Measurements from ENCODE around the gene FREM1.

- no peak for TF ChIP-seq SP1 (IDR thresholded peaks at IDR 0.05)
- no peak for TF ChIP-seq BHLHE40 (IDR thresholded peaks at IDR 0.05; ENCODE audit: borderline replicate concordance)
- no peak for TF ChIP-seq HDGF (IDR thresholded peaks at IDR 0.05; ENCODE audit: borderline replicate concordance)
- no peak for TF ChIP-seq NFRKB (IDR thresholded peaks at IDR 0.05)
- no peak for TF ChIP-seq FOXM1 (IDR thresholded peaks at IDR 0.05; ENCODE audit: borderline replicate concordance)
- TF ChIP-seq SUZ12 (IDR thresholded peaks at IDR 0.05) = no peak
- TF ChIP-seq ARNT (IDR thresholded peaks at IDR 0.05) = no peak
- no peak for TF ChIP-seq L3MBTL2 (conservative IDR thresholded peaks at IDR 0.05)
Measured at GRCh38 chr9:14752271-14752670, 158.0 kb downstream of the FREM1 start.

Measured in HEK293T (cell line).